G401.6 (cell line): ENCODE data around the gene RASD2.

ENCODE experiments used
- FAIRE-seq: peaks from 2 replicates; lab custom pipeline; 2012; peaks lifted over from hg19 to GRCh38; lab: Jason Lieb, UNC

The RASD2 gene

GRCh38 chr22:35582861-35583670 lies 42.4 kb downstream of the RASD2 start:
- no peak for FAIRE-seq

- no peak for FAIRE-seq
Observed at GRCh38 chr22:35586771-35587170, 46.1 kb downstream of the RASD2 start.

- no peak for FAIRE-seq
Observed at GRCh38 chr22:35587447-35587870, 46.8 kb downstream of the RASD2 start.

DNA sequence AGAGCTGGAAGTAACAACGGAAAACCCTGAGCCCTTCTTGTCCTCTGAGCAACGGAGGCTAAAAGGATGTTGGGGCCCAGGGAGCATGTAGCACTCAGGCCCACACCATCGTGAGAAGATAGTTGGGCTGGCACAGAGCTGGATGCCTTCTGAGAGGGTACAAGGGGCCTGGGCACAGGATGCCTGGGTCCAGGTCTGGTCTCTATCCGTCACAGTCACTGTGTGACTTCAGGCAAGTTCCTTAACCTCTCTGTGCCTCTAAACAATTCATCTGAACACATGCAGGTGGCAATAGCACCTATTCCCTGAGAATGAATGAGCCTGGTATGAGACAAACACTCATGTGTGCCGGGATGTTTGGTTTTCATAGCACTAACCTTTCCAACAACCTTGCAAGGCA lies 47.3 kb downstream of the RASD2 start:
- FAIRE-seq, result no peak

DNA sequence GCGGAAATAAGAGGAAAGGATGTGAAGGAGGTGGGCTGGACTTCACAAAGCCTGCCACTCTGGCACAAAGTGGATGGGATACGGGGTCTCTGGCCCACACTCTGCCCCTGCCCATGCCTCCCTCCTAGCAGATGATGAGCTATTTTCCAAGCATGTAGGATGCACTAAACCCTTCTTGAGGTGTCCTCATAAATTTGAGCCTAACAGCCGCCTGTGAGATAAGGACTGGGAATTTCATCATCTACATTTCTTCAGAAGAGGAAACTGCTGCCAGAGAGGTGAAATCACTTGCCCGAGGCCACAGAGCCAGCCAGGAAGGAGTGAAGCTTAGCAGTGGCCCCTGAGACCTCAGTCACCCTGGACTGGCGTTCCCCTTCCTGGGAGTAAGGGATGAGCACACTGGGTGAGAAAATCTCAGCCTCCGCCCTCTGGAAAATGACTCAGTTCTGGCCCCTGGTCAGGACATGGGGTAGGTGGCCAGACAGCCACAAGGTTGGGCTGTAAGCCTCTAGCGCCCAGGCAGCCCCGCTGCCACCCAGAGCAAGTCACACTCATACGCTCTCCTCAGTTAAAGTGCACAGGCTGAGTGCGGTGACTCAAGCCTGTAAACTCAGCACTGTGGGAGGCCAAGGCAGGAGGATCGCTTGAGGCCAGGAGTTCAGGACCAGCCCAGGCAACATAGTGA lies 48.6 kb downstream of the RASD2 start:
- FAIRE-seq, result no peak

DNA sequence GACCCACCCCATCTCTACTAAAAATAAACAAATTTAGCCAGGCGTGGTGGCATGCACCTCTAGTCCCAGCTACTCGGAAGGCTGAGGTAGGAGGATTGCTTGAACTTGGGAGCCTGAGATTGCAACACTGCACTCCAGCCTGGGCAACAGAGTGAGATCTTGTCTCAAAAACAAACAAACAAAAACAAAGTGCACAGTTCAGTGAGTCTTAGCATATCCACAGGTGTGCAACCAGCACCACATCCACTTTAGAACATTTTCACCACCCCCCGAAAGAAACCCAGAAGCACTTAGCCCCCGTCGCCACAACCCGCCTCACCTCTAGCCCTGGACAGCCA lies 49.1 kb downstream of the RASD2 start:
- no peak for FAIRE-seq

DNA sequence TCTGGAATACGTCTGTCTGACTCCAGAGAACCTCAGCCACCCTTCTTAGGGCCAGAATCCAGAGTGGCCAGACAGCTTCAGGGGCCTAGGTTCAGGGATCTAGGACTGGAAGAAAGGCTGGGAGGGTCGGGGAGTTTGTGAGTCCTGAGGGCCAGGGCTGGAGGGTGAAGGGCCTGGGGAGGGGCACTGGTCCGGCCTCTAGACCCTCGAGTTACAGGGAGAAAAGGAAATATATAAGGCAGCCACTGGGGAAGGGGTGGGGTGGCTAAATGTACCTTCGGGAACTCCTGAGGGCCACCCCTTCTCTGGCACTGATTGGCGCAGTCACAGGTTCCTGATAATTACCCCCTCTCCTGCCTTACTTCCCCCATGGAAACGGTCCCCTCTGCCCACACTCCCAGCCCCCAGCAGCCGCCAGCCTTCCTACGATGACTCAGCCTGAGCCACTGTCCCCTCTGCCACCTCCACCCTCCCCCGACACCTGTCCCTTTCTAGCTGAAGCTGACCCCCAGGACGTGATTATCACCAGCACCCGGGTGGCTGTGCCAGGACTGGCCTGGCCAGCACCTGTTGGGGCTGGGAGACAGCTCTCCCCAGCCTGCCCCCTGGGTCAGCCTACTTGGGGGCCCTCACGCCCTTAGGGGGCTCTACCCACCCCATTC lies 50.1 kb downstream of the RASD2 start:
- no peak for FAIRE-seq

- FAIRE-seq, result no peak
Observed at GRCh38 chr22:35591714-35592417, 51.2 kb downstream of the RASD2 start.

DNA sequence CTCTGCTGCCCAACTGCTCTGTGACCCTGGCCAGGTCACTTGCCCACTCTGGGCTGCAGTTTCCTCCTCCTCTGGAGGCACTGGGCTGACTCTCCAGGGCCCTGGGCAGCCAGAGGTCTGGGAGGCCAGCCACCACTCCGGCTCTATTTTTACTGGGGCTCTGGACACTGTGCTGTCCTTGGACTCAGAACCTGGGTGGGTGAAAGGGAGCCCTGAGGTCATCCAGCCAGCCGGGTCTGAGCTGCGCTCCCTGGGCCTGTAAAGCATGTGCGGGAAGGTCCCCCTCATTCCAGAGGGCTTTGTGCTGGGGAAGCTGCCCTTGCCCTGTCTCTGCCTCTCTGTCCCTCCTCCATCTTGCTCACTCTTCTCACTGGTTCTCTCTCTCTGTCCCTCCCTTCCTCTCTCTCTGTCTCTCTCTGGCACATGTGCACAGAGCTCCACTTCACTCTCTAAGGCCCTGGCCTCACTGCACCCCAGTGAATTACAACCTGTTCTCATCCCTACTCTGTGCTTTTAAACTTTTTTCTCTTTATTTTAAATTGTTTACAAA lies 51.9 kb downstream of the RASD2 start:
- FAIRE-seq, result no peak

DNA sequence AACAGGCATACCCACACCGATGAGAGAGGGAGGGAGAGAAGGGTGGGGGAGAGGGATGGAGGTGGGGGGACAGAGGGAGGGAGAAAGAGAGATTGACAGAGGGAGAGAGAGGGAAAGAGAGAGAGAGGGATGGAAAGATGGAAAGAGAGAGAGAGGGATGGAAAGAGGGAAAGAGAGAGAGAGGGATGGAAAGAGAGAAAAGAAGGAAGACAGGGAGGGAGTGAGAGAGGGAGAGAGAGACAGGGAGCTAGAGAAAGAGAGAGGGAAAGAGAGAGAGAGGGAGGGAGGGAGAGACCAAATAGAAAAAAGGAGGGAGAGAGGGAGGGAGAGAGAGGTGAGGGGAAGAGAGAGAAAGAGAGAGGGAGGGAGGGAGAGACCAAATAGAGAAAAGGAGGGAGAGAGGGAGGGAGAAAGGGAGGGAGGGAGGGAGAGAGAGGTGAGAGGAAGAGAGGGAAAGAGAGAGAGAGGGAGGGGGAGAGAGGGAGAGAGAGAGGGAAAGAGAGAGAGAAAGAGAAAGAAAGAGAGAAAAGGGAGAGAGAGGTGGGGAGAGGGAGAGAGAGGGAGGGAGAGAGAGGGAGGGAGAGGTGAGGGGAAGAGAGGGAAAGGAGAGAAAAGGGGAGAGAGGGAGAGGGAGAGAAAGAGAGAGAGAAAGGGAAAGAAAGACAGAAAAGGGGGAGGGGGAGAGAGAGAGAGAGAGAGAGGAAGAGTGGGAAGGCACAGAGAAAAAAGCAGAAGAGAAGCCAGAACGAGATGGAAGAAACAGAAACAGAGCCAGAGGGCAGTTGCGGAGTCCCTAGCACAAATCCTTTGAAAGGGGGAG lies 52.6 kb downstream of the RASD2 start:
- FAIRE-seq, result no peak

DNA sequence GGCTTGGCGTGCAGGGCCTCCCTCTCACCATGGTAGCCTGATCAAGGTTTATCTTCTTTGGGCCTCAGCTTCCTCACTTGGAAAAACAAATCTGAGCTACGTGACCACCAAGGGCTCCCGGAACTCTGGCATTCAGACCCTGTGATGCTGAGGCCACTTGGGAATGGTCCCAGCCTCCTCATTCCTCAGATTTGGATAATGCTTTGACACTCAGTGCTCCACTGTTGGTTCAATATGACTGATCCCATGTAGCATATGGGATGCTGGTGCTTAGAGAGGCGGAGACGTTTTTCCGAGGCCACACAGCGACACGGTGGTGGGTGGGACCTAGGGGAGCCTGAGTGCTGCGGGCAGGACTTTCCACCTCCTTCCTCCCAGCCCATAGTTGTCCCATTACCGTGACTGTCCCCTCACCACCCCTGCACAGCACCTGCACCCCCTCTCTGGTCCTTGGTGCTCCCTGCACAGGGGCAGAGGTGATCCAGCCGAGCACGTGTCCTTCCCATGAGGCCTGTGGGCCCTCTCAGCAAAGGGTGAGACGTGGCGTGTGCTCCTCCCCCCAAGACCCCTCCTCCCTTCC lies 53.4 kb downstream of the RASD2 start:
- no peak for FAIRE-seq

DNA sequence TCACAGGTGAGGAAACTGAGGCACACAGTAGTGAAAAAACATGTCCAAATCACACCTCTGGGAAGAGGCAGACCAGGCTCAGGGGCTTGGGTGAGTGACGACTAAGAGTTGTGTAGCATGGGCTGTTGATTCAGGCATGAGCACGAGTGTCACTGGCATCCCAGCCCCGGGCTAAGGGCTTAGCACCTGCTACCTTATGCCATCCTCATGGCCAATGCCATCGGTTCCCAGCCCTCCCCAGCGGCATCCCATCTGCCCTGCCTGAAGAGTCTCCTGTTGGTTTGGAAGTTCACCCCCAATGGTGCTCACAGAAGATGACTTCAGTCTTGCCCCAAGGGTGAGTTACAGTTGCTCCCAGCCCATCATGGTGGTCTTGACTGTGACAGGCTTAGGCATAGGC lies 54.1 kb downstream of the RASD2 start:
- FAIRE-seq, result no peak

GRCh38 chr22:35596821-35597220 lies 56.2 kb downstream of the RASD2 start:
- FAIRE-seq, result no peak

DNA sequence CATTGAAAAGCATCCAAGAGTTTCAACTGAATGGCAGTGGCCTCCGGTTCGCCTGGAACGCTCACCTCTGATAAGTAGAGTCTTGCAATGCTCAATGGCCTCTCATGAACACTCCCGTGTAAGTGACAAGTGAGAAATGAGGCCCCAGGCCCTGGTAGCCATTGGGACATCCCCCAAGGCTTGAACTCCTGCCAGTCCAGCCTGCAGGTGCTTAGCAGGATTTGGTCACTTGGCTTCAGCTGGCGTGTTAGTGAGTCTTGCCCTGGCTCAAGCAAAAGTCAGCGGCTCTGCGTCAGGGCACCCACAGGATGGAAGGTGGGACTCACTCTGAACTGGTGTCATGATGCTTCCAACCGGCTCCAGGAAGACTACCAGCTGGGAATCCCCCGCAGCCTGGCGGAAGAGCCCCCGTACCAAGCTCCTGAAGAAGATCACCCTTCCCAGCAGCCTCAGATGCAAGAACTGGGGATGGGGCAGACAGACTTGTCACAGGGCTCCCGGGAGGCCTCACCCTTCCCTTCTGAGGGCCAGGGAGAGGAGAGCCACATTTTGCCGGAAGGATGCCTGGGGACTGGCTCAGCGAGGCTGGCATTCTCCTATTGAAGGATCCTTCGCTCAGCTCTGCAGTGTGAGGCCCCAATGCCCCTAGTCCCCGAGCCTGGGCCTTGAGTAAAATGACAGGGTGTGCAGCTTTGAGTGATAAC lies 57.2 kb downstream of the RASD2 start:
- FAIRE-seq, result no peak

DNA sequence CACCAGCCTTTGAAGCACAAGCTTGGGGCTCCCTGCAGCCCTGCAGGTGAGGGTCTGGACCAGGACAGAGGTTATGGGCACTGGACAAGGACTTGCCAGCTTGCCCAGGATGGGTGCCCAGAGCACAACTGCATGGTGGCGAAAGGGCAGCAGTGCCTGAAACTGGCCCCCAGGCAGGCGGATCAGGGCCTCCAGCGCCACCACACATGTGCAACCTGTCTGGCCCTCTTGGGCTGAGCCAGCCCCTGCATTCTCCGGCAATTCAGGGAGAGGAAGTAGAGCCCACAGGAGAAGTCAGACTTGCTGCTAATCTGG lies 57.7 kb downstream of the RASD2 start:
- no peak for FAIRE-seq

- FAIRE-seq, result no peak
Observed at GRCh38 chr22:35599364-35599763, 58.7 kb downstream of the RASD2 start.

DNA sequence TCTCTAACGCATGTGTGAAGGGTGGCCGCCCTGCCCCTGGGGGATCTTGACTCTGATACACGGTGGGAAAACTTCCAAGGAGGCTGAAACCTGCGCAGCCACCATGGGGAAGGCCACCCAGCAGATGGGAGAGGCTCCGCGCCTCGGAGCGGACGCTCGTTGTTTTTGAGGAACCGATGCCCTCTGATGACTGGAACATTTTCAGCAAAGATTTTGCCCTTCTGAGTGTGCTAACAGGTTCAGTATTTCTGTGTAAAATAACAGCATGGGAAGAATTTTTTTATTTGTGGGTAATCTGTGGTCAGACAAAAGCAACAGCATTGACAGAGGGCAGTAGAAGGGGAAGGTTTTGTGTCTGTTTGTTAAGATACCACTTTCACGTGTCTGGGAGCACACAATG lies 59.8 kb downstream of the RASD2 start:
- no peak for FAIRE-seq

- no peak for FAIRE-seq
Observed at GRCh38 chr22:35601013-35601580, 60.5 kb downstream of the RASD2 start.

DNA sequence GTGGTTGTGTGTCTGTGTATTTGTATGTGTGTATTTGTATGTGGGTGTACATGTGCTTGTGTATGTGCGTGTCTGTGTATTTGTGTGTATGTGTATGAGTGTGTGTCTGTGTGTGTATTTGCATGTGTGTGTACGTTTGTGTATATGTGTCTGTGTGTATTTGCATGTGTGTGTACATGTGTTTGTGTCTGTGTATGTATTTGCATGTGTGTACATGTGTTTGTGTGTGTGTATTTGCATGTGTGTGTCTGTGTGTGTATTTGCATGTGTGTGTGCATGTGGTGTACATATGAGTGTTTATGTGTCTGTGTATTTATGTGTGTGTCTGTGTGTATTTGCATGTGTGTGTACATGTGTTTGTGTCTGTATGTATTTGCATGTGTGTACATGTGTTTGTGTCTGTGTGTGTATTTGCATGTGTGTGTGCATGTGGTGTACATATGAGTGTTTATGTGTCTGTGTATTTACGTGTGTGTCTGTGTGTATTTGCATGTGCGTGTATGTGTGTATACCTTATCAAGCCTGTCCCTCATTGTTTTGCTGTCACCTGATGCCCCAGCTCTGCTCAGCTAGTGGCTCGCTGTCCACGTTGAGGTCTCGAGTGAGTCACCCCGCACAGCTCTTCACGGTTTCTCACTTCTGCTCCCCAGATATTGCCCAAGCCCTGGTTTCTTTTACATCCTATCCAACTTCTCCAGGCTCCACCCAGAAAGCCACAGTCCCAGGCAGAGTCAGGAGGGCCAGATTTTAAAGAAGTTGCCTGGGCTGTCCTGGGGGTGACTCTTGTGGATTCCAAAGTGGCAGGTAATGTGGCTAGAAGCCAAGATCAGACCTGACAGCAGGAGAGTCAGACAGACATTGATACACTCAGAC lies 61.3 kb downstream of the RASD2 start:
- FAIRE-seq, result no peak
